ENCODE data around the gene ZNF423.

The ZNF423 gene

GRCh38 chr16:49837688-49838410, 18.1 kb downstream of the ZNF423 start:
- ChIA-PET CTCF (no interaction called here), POLR2A (no interaction called here)
- no peak for TF ChIP-seq CTCF (IDR thresholded peaks at IDR 0.05; ENCODE audit: insufficient read depth, low read length, missing control alignments)
- H3K4me3 ChIP-seq (ENCODE audit: low read depth, low read length) = no peak overlapping the region
- DNase-seq (ENCODE audit: low read depth, low spot score) = no peak

DNA sequence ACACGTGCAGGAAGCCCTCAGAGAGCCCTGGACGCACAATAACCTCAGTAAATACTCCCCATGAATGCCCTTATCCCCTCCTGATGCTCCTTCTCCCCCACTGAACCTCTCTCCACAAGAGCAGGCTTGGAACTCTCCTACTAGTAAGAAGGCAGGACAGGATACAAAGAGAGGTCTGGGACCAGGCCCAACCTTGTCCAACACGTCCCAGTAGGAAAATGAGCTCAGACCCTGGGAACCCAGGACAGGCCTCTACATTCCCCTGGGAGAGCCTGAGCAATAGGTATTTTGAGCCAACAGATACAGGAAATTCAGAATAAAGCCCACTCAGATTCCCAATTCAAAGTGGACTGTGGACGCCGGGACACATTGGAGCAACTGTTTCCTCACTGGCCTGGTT, 19.2 kb downstream of the ZNF423 start:
- DNase-seq (ENCODE audit: low read depth, low spot score) = no peak

GRCh38 chr16:49836218-49836617, 19.7 kb downstream of the ZNF423 start:
- POLR2A ChIA-PET = no interaction called here
- TF ChIP-seq CTCF (IDR thresholded peaks at IDR 0.05; ENCODE audit: insufficient read depth, low read length, missing control alignments) = no peak

More for the DNA sequence above, 19.2 kb downstream of the ZNF423 start:
- ChIA-PET POLR2A (no interaction called here), CTCF (no interaction called here)
- H3K4me3 ChIP-seq (ENCODE audit: low read depth, low read length) = no peak overlapping the region
- no peak for TF ChIP-seq CTCF (IDR thresholded peaks at IDR 0.05; ENCODE audit: insufficient read depth, low read length, missing control alignments)

DNA sequence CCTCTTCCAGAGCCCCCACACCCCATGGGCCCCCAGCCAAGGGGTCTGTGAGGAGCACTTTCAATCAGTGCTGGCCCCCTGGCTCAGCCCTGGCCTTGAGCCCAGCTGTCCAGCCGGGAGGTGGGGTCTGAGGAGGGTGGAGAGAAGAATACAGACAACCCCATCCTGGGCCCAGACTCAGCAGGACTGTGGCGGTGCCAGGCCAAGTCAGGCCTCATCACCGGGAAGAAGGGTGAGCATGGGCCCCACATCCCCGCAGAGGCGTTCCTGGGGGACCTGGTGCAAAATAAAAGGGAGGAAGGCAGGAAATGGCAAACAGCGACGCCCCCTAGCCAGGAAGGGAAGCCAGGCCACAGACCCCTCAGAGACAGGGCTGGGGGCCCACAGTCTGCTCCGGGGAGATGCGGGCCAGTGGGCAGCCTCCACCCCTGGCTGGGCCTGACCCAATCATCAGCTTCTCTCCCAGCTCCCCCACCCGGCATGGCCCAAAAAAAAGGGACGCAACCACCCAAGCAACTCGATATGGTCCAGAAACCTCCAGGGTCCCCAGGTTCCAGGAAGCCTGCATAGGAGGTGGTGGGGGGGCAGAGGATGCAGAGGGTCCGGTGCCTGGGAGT, 20.6 kb downstream of the ZNF423 start:
- CTCF ChIA-PET = no interaction called here
- TF ChIP-seq CTCF (IDR thresholded peaks at IDR 0.05; ENCODE audit: insufficient read depth, low read length, missing control alignments) = no peak
- POLR2A ChIA-PET = interaction anchor here (0.5 kb wide), 1 partner anchor 246 kb away, joined by 3 read pairs; no protein-coding TSS in a partner anchor
- no peak for DNase-seq (ENCODE audit: low read depth, low spot score)
- H3K4me3 ChIP-seq (ENCODE audit: low read depth, low read length) = no peak overlapping the region

More at GRCh38 chr16:49836218-49836617, 19.7 kb downstream of the ZNF423 start:
- DNase-seq (ENCODE audit: low read depth, low spot score) = no peak
- CTCF ChIA-PET = no interaction called here
- H3K4me3 ChIP-seq (ENCODE audit: low read depth, low read length) = no peak overlapping the region

- no peak for TF ChIP-seq CTCF (IDR thresholded peaks at IDR 0.05; ENCODE audit: insufficient read depth, low read length, missing control alignments)
- CTCF ChIA-PET = no interaction called here
- no peak overlapping the region for H3K4me3 ChIP-seq (ENCODE audit: low read depth, low read length)
- POLR2A ChIA-PET = no interaction called here
- no peak for DNase-seq (ENCODE audit: low read depth, low spot score)
These were observed 21.3 kb downstream of the ZNF423 start for GRCh38 chr16:49834531-49835151.

- ChIA-PET CTCF (no interaction called here), POLR2A (no interaction called here)
- TF ChIP-seq CTCF (IDR thresholded peaks at IDR 0.05; ENCODE audit: insufficient read depth, low read length, missing control alignments) = no peak
These were observed 21.9 kb downstream of the ZNF423 start for GRCh38 chr16:49833796-49834530.

More at GRCh38 chr16:49833796-49834530, 21.9 kb downstream of the ZNF423 start:
- no peak for DNase-seq (ENCODE audit: low read depth, low spot score)
- H3K4me3 ChIP-seq (ENCODE audit: low read depth, low read length) = no peak overlapping the region

Data from AG04449 (cell line).